Naive thymus-derived CD8-positive, alpha-beta T cell (primary cell): ENCODE data around the gene UFD1. TPM values are rescaled to one million over a fixed set of nuclear protein-coding genes. Genes with fewer than 3 reads are reported as not detected.

Source experiments
- ATAC-seq, 2 donors: fragments of 150-1000 bp; cut with Tn5 transposase in 1 of 2; sonication (Bioruptor Pico), chemical (Tn5 transposase) in 1 of 2; 1 replicate in 1 of 2; 2 replicates in 1 of 2; pipeline ENCODE4 v1.10.0; 2021; ENCODE audit warnings: mild to moderate bottlenecking in 2 of 2, moderate library complexity in 2 of 2
- POLR2A ChIA-PET: fragments of 350-600 bp; sonication (Branson Sonifier 250); formaldehyde crosslinking; loops from one replicate; lab custom pipeline; 2021; ENCODE audit warnings: antibody characterized with exemption; lab: Charles Lee
- DNase-seq, 10 donors: peaks; one replicate each; pipeline versions ENCODE4 v3.0.0 to v3.0.0-alpha.2; 2020 to 2022
- H3K27ac Mint-ChIP-seq, 10 donors: one replicate each; pipeline ENCODE4 v1.8.0; 2020 to 2022; ENCODE audit warnings: mild to moderate bottlenecking in 10 of 10, mixed read lengths in 10 of 10, moderate library complexity in 4 of 10, inconsistent platforms in 1 of 10
- H3K27me3 Mint-ChIP-seq, 5 donors: one replicate each; pipeline ENCODE4 v1.8.0; 2021 to 2022; ENCODE audit warnings: mixed read lengths in 5 of 5
- H3K36me3 Mint-ChIP-seq, 3 donors: one replicate each; pipeline ENCODE4 v1.8.0; 2020 to 2022; ENCODE audit warnings: mixed read lengths in 3 of 3, mild to moderate bottlenecking in 2 of 3, inconsistent platforms in 1 of 3
- H3K4me1 Mint-ChIP-seq, 4 donors: one replicate each; pipeline ENCODE4 v1.8.0; 2021 to 2022; ENCODE audit warnings: mixed read lengths in 4 of 4
- H3K4me3 Mint-ChIP-seq, 10 donors: one replicate each; pipeline ENCODE4 v1.8.0; 2020 to 2022; ENCODE audit warnings: mild to moderate bottlenecking in 10 of 10, mixed read lengths in 10 of 10, moderate library complexity in 6 of 10, inconsistent platforms in 1 of 10
- H3K9me3 Mint-ChIP-seq, 9 donors: one replicate each; pipeline ENCODE4 v1.8.0; 2020 to 2022; ENCODE audit warnings: mixed read lengths in 9 of 9, mild to moderate bottlenecking in 3 of 9, inconsistent platforms in 1 of 9, moderate library complexity in 1 of 9
- polyA plus RNA-seq, 3 donors: library from polyadenylated mRNA; unstranded; fragments of 300-500 nt; fragmentation: Illumina TruSeq; gene quantifications; one replicate each; pipeline ENCODE4 v1.2.3, GENCODE V29; 2021
- total RNA-seq, 8 experiments: library from RNA in 2 of 8; stranded (reverse) in 2 of 8; gene quantifications; one replicate each; pipeline ENCODE4 v1.2.3 and lab custom pipeline; 2021 to 2026

Gene UFD1
- total and polyA plus RNA-seq, 5 experiments from 2014 or later, result 50.2 to 80.9 (median 73.1) TPM

GRCh38 chr22:19461506-19461905 is 17.5 kb downstream of the UFD1 start:
- no peaks in the 10 kb centered on the region for H3K9me3 Mint-ChIP-seq
- no peak overlapping the region for H3K27ac Mint-ChIP-seq
- H3K4me1 Mint-ChIP-seq, result no peaks in the 10 kb centered on the region
- H3K27me3 Mint-ChIP-seq, result no peaks in the 10 kb centered on the region
- DNase-seq, result no peak
- ATAC-seq, result no peak
- POLR2A ChIA-PET, result no interaction called here
- H3K4me3 Mint-ChIP-seq, result no peak overlapping the region
- H3K36me3 Mint-ChIP-seq, result peaks cover 5 to 66% (median 7%) of the 10 kb centered on the region in 3 donors

- no peak overlapping the region for H3K4me3 Mint-ChIP-seq
- no peaks in the 10 kb centered on the region for H3K4me1 Mint-ChIP-seq
- peaks cover 2 to 70% (median 8%) of the 10 kb centered on the region in 3 donors for H3K36me3 Mint-ChIP-seq
- no peak overlapping the region for H3K27ac Mint-ChIP-seq
- POLR2A ChIA-PET, result no interaction called here
- H3K27me3 Mint-ChIP-seq, result no peaks in the 10 kb centered on the region
- ATAC-seq (no peak), DNase-seq (no peak)
- no peaks in the 10 kb centered on the region for H3K9me3 Mint-ChIP-seq
These were observed 19.0 kb downstream of the UFD1 start for GRCh38 chr22:19460036-19460435.

- Mint-ChIP-seq H3K9me3 (no peaks in the 10 kb centered on the region), H3K4me3 (no peak overlapping the region), H3K27ac (no peak overlapping the region), H3K36me3 (peaks cover 0 to 69% (median 15%) of the 10 kb centered on the region in 3 donors), H3K4me1 (peaks cover 0 to 2% (median 0%) of the 10 kb centered on the region in 4 donors), H3K27me3 (no peaks in the 10 kb centered on the region)
- DNase-seq (no peak), ATAC-seq (no peak)
- POLR2A ChIA-PET, result interaction anchor here (0.6 to 0.7 kb wide), 2 partner anchors 24 to 610 kb away, joined by 3 to 5 read pairs; no protein-coding TSS in a partner anchor
These were observed 21.1 kb downstream of the UFD1 start for GRCh38 chr22:19457828-19458428.

DNA sequence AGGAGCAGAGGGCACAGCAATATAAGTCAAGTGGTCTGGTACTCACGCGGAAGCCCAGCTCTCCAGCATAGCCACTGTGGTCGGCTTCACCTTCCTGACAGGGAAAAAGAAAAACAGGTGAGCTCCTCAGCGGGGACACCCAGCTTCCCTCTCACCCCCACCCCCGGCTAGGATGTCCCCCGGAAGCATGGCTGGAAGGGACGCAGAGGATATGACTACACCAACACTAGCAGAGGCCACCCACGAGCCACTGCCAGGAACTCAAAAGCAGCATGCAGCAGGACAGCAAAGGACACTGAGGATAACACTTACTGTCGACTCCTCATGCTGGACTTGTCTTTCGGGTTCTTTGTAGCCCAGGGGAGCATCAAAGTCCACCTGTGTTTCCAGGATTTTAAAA is 22.5 kb downstream of the UFD1 start:
- H3K9me3 Mint-ChIP-seq, result no peaks in the 10 kb centered on the region
- POLR2A ChIA-PET, result interaction anchor here (1.5 kb wide), 1 partner anchor 24 kb away, joined by 4 read pairs; the partner anchor contains the start of gene MRPL40
- ATAC-seq (no peak), DNase-seq (no peak)
- no peak overlapping the region for H3K4me3 Mint-ChIP-seq
- no peak overlapping the region for H3K27ac Mint-ChIP-seq
- H3K27me3 Mint-ChIP-seq, result no peaks in the 10 kb centered on the region
- H3K4me1 Mint-ChIP-seq, result peaks cover 0 to 4% (median 0%) of the 10 kb centered on the region in 4 donors
- peaks cover 0 to 72% (median 15%) of the 10 kb centered on the region in 3 donors for H3K36me3 Mint-ChIP-seq

DNA sequence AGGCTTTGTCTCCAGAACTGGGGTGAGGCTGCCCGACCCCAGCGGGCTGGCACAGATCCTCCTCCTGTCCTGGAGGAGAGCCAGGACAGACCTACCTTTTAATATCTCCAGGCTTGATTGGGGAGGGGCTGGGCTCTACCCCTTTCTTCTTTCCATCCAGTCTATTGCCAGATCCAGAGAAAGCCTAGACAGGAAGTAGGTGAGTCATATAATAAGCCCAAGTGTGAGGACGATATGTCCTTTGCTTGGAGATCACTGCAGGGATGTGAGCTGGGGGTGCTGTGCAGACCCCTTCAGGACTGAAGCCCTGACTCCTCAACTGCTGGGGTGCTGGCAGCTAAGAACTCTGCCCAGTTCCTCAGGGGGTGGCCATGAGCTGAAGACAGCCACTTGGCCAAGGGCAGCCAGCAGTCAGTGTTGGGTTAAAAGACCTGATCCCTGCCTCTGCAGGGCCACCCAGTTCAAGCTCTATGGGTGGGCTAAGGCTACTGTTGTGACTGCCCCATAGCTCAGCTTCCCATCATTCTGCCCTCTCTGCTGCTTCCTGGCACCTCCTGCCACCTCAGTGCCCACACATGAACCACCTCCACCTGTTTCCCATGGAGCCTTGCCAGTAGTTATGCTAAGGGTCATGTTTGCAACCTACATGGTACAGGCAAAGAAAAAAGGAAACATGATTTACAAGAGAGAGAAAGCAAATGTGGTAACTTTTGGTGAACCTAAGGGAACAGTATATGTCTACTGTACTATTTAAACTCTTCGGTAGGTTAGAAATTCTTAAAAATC is 23.2 kb downstream of the UFD1 start:
- POLR2A ChIA-PET, result interaction anchor here (1.5 kb wide), 1 partner anchor 24 kb away, joined by 4 read pairs; the partner anchor contains the start of gene MRPL40
- ATAC-seq, result no peak
- no peaks in the 10 kb centered on the region for H3K9me3 Mint-ChIP-seq
- no peak for DNase-seq
- peaks cover 0 to 72% (median 15%) of the 10 kb centered on the region in 3 donors for H3K36me3 Mint-ChIP-seq
- H3K27ac Mint-ChIP-seq, result peak overlapping the region in 4 of 10 donors; percentile 15 to 79 (median 60)
- H3K4me3 Mint-ChIP-seq, result no peak overlapping the region
- H3K27me3 Mint-ChIP-seq, result no peaks in the 10 kb centered on the region
- peaks cover 0 to 4% (median 0%) of the 10 kb centered on the region in 4 donors for H3K4me1 Mint-ChIP-seq

DNA sequence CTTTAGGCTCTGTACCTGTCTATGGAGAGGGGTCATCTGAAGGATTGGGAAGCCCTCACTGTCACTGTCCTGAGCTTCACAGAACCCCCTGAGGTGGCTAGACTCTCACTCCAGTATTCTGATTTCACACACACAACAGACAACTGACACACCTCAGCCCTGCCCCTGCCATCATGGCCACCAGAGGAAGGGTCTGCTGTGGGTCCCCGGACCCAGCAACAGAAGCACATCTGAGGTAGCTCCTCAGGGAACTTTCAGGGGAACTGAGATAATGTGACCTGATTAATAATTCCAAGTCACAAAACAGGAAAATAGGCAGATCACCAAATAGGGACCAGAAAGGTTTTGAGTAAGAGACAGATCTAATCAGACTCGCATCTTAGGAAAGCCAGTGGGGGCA is 24.0 kb downstream of the UFD1 start:
- Mint-ChIP-seq H3K9me3 (no peaks in the 10 kb centered on the region), H3K36me3 (peaks cover 0 to 77% (median 15%) of the 10 kb centered on the region in 3 donors), H3K27ac (peak overlapping the region in 5 of 10 donors; percentile 1 to 69 (median 46)), H3K27me3 (no peaks in the 10 kb centered on the region), H3K4me1 (peaks cover 0 to 4% (median 0%) of the 10 kb centered on the region in 4 donors), H3K4me3 (no peak overlapping the region)
- ATAC-seq (no peak), DNase-seq (no peak)
- POLR2A ChIA-PET, result no interaction called here

DNA sequence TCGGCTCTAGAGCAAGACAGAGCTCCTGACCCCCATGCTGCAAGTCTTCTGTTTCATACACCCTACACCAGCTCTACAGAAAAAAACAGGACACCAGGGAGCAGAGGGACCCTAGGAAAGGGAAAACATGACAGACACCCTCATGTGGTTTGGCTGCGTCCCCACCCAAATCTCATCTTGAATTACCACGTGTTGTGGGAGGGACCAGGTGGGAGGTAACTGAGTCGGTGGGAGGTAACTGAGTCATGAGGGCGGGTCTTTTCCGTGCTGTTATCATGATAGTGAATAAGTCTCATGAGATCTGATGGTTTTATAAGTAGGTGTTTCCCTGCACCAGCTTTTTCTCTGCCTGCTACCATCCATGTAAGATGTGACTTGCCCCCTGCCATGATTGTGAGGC is 24.8 kb downstream of the UFD1 start:
- H3K4me3 Mint-ChIP-seq, result no peak overlapping the region

GRCh38 chr22:19453718-19454117 is 25.3 kb downstream of the UFD1 start:
- H3K27ac Mint-ChIP-seq, result peak overlapping the region in 1 of 10 donors; percentile 66
- POLR2A ChIA-PET, result no interaction called here

More for the DNA sequence above, 24.8 kb downstream of the UFD1 start:
- H3K9me3 Mint-ChIP-seq, result no peaks in the 10 kb centered on the region
- peaks cover 0 to 74% (median 15%) of the 10 kb centered on the region in 3 donors for H3K36me3 Mint-ChIP-seq
- peak overlapping the region in 4 of 10 donors; percentile 19 to 84 (median 53) for H3K27ac Mint-ChIP-seq
- peaks cover 0 to 5% (median 2%) of the 10 kb centered on the region in 4 donors for H3K4me1 Mint-ChIP-seq
- no peaks in the 10 kb centered on the region for H3K27me3 Mint-ChIP-seq
- no peak for DNase-seq
- POLR2A ChIA-PET, result no interaction called here
- ATAC-seq, result no peak

GRCh38 chr22:19451570-19451969 is 27.4 kb downstream of the UFD1 start:
- ATAC-seq, result no peak
- no peak for DNase-seq
- Mint-ChIP-seq H3K27me3 (no peaks in the 10 kb centered on the region), H3K9me3 (no peaks in the 10 kb centered on the region), H3K27ac (peak overlapping the region in 3 of 10 donors; percentile 20 to 41 (median 27)), H3K36me3 (peaks cover 0 to 57% (median 15%) of the 10 kb centered on the region in 3 donors), H3K4me1 (peaks cover 12 to 22% (median 17%) of the 10 kb centered on the region in 4 donors), H3K4me3 (no peak overlapping the region)
- POLR2A ChIA-PET, result no interaction called here

More at GRCh38 chr22:19453718-19454117, 25.3 kb downstream of the UFD1 start:
- H3K9me3 Mint-ChIP-seq, result no peaks in the 10 kb centered on the region
- DNase-seq (no peak), ATAC-seq (no peak)
- peaks cover 0 to 9% (median 2%) of the 10 kb centered on the region in 4 donors for H3K4me1 Mint-ChIP-seq
- H3K36me3 Mint-ChIP-seq, result peaks cover 0 to 73% (median 15%) of the 10 kb centered on the region in 3 donors
- no peak overlapping the region for H3K4me3 Mint-ChIP-seq
- no peaks in the 10 kb centered on the region for H3K27me3 Mint-ChIP-seq

GRCh38 chr22:19450363-19451175 is 28.4 kb downstream of the UFD1 start:
- Mint-ChIP-seq H3K9me3 (no peaks in the 10 kb centered on the region), H3K27ac (peak overlapping the region in 3 of 10 donors; percentile 15 to 41 (median 25)), H3K4me1 (peaks cover 17 to 28% (median 23%) of the 10 kb centered on the region in 4 donors), H3K36me3 (peaks cover 0 to 48% (median 11%) of the 10 kb centered on the region in 3 donors), H3K4me3 (peak overlapping the region in 1 of 10 donors; percentile 12), H3K27me3 (no peaks in the 10 kb centered on the region)
- ATAC-seq, result no peak
- DNase-seq, result no peak
- POLR2A ChIA-PET, result interaction anchor here (1.7 kb wide), 1 partner anchor 19 kb away, joined by 6 read pairs; the partner anchor contains the start of genes HIRA and MRPL40

DNA sequence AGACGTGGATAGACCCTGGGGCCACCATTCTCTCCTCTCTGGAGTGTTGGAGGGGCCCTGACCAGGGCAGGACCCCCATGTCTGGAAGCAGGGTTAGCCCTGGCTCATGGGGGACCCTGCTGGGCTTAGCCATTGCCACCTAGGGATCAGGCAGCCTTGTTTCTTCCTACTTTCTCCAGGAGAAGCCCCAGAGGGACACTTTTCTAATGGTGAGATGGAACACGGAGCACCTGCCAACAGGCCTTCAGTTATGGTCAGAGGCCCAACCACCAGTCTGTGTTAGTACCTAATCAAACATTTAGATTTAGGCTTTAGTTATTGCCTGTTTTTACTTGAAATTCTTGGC is 29.6 kb downstream of the UFD1 start:
- ATAC-seq (no peak), DNase-seq (no peak)
- no peaks in the 10 kb centered on the region for H3K27me3 Mint-ChIP-seq
- H3K27ac Mint-ChIP-seq, result peak overlapping the region in 5 of 10 donors; percentile 36 to 71 (median 47)
- H3K36me3 Mint-ChIP-seq, result peaks cover 0 to 42% (median 5%) of the 10 kb centered on the region in 3 donors
- POLR2A ChIA-PET, result no interaction called here
- peaks cover 19 to 40% (median 35%) of the 10 kb centered on the region in 4 donors for H3K4me1 Mint-ChIP-seq
- no peaks in the 10 kb centered on the region for H3K9me3 Mint-ChIP-seq
- H3K4me3 Mint-ChIP-seq, result peak overlapping the region in 8 of 10 donors; percentile 6 to 64 (median 22)
